Endothelial cell of umbilical vein (primary cell): Measurements from ENCODE around the gene DNAJC4. TPM values are rescaled to one million over a fixed set of nuclear protein-coding genes. Genes with fewer than 3 reads are reported as not detected.

Experiments
- BruUV-seq: library from RNA; stranded (reverse); fragments of 400-500 nt; replicated peaks from 2 replicates; lab custom pipeline; 2021; lab: Mats Ljungman, UMichigan
- CTCF ChIA-PET: fragments of 300-600, 350-600 bp; sonication (Branson Sonifier 250); formaldehyde crosslinking; loops from one replicate; lab custom pipeline; 2021; ENCODE audit warnings: antibody characterized with exemption, inconsistent platforms; lab: Charles Lee
- POLR2A ChIA-PET: fragments of 300-600, 350-600 bp; sonication (Branson Sonifier 250); formaldehyde crosslinking; loops from one replicate; lab custom pipeline; 2021; ENCODE audit warnings: antibody characterized with exemption, inconsistent platforms; lab: Charles Lee
- DNase-seq: peaks from one replicate; pipeline ENCODE4 v3.0.0-alpha.2; 2011; ENCODE audit warnings: low read depth, low spot score
- FAIRE-seq: peaks from 2 replicates; lab custom pipeline; 2011; peaks lifted over from hg19 to GRCh38; lab: Jason Lieb, UNC
- H2AFZ ChIP-seq: 2 replicates; pipeline ENCODE4 v1.6.0; 2012; ENCODE audit warnings: low read depth, low read length, control low read depth, inconsistent platforms
- H3K27ac ChIP-seq: 2 replicates; pipeline ENCODE4 v1.5.1; 2011; ENCODE audit warnings: low read depth, mild to moderate bottlenecking, control low read depth, low read length, moderate library complexity; ENCODE audit not compliant: insufficient read depth
- H3K27me3 ChIP-seq, 2 experiments: 2 replicates each; pipeline versions ENCODE4 v1.6.0 to v1.6.1; 2011; ENCODE audit warnings: low read length in 2 of 2, mixed read lengths in 1 of 2; ENCODE audit not compliant: control insufficient read depth in 2 of 2, insufficient read depth in 2 of 2
- H3K36me3 ChIP-seq, 2 experiments: 2 replicates in 1 of 2; 3 replicates in 1 of 2; pipeline ENCODE4 v1.5.1; 2011; ENCODE audit warnings: low read length in 2 of 2, mild to moderate bottlenecking in 1 of 2, moderate library complexity in 1 of 2; ENCODE audit not compliant: control insufficient read depth in 2 of 2, insufficient read depth in 2 of 2; ENCODE audit errors: extremely low read depth in 1 of 2
- H3K4me1 ChIP-seq: 3 replicates; pipeline ENCODE4 v1.5.1; 2011; ENCODE audit warnings: mild to moderate bottlenecking, low read length; ENCODE audit not compliant: control insufficient read depth, insufficient read depth; ENCODE audit errors: extremely low read depth
- H3K4me2 ChIP-seq: 2 replicates; pipeline ENCODE4 v1.6.1; 2011; ENCODE audit warnings: low read length, control low read depth, mixed read lengths; ENCODE audit not compliant: insufficient read depth
- H3K4me3 ChIP-seq, 3 experiments: fragments of 200-600 bp in 1 of 3; sonication (generic), shearing (Covaris generic) in 1 of 3; replicated peaks in 1 of 3; 2 replicates each; pipeline ENCODE4 v1.5.1; 2011 to 2016; ENCODE audit warnings: control low read depth in 3 of 3, low read length in 3 of 3, mild to moderate bottlenecking in 2 of 3, inconsistent platforms in 1 of 3, low read depth in 1 of 3, moderate library complexity in 1 of 3; ENCODE audit not compliant: insufficient read depth in 1 of 3
- H3K79me2 ChIP-seq: 2 replicates; pipeline ENCODE4 v1.6.0; 2012; ENCODE audit warnings: low read length, inconsistent platforms; ENCODE audit not compliant: control insufficient read depth, insufficient read depth
- H3K9ac ChIP-seq: replicated peaks from 2 replicates; pipeline ENCODE3; 2011; ENCODE audit warnings: low read length, control low read depth; ENCODE audit not compliant: insufficient read depth; ENCODE audit errors: extremely low read depth
- H3K9me1 ChIP-seq: replicated peaks from 3 replicates; pipeline ENCODE4 v1.6.0; 2011; ENCODE audit warnings: mild to moderate bottlenecking, low read length; ENCODE audit not compliant: control insufficient read depth, insufficient read depth; ENCODE audit errors: extremely low read depth
- H3K9me3 ChIP-seq: replicated peaks from 2 replicates; pipeline ENCODE4 v1.5.1; 2012; ENCODE audit warnings: low read length, inconsistent platforms; ENCODE audit not compliant: control insufficient read depth, insufficient read depth
- H4K20me1 ChIP-seq: replicated peaks from 2 replicates; pipeline ENCODE3; 2011; ENCODE audit warnings: mild to moderate bottlenecking, low read length; ENCODE audit not compliant: control insufficient read depth, insufficient read depth; ENCODE audit errors: extremely low read depth
- EZH2 ChIP-seq: IDR thresholded peaks from 2 replicates; pipeline ENCODE4 v1.6.1; 2012; ENCODE audit warnings: borderline replicate concordance, low read depth, mild to moderate bottlenecking, moderate library complexity, low read length, inconsistent platforms; ENCODE audit not compliant: severe bottlenecking
- FOS ChIP-seq: IDR thresholded peaks from 2 replicates; pipeline ENCODE4 v1.6.1; 2011; ENCODE audit warnings: mild to moderate bottlenecking, low read length, moderate library complexity, borderline replicate concordance; ENCODE audit not compliant: insufficient read depth
- GATA2 ChIP-seq: IDR thresholded peaks from 2 replicates; pipeline ENCODE4 v1.7.0; 2011; ENCODE audit warnings: low read depth, mild to moderate bottlenecking, moderate library complexity, mixed read lengths, low read length; ENCODE audit not compliant: insufficient read length, insufficient read depth
- JUN ChIP-seq: IDR thresholded peaks from 2 replicates; pipeline ENCODE4 v1.6.1; 2011; ENCODE audit warnings: borderline replicate concordance, low read depth; ENCODE audit not compliant: insufficient read length, insufficient read depth
- MYC ChIP-seq: IDR thresholded peaks from one replicate; pipeline ENCODE4 v1.6.1; 2011; ENCODE audit warnings: mild to moderate bottlenecking, low read depth, low read length
- POLR2A ChIP-seq: IDR thresholded peaks from 2 replicates; pipeline ENCODE4 v1.6.1; 2012; ENCODE audit warnings: low read depth, mild to moderate bottlenecking, control low read depth, low read length
- POLR2AphosphoS5 ChIP-seq: IDR thresholded peaks from 2 replicates; pipeline ENCODE4 v1.6.1; 2012; ENCODE audit warnings: low read depth, mild to moderate bottlenecking, control low read depth, low read length, moderate library complexity; ENCODE audit not compliant: insufficient read depth
- dilution Hi-C: fragments of 300-500 bp; cut with MboI; formaldehyde crosslinking; loops from one replicate; pipeline ENCODE4 v1.15.0; 2019; ENCODE audit warnings: low sequenced_read_pairs; ENCODE audit not compliant: extremely low pct_ligation_motif_present
- intact Hi-C: fragments of 100-400 bp; cut with micrococcal nuclease; formaldehyde crosslinking; loops from one replicate; pipeline ENCODE4 v1.10.0; 2022
- polyA plus RNA-seq, 4 experiments: library from polyadenylated mRNA; depleted of rRNA in 3 of 4; stranded (reverse) in 3 of 4; unstranded in 1 of 4; fragments of >200 nt; gene quantifications; 2 replicates each; pipeline versions ENCODE4 v1.2.1 to v1.2.3, GENCODE V29; 2011 to 2012; ENCODE audit warnings: missing spikeins in 1 of 4
- total RNA-seq: library from RNA; stranded (reverse); gene quantifications from 2 replicates; pipeline ENCODE4 v1.2.3, GENCODE V29; 2021
- TF ChIP-seq, protein P1 (sequence below), 2 donors: IDR thresholded peaks; 1 replicate in 1 of 2; 2 replicates in 1 of 2; pipeline ENCODE4 v1.5.1; 2011; ENCODE audit warnings: low read length in 2 of 2, mild to moderate bottlenecking in 2 of 2, moderate library complexity in 2 of 2, control low read depth in 1 of 2, inconsistent platforms in 1 of 2, low read depth in 1 of 2; ENCODE audit not compliant: insufficient read depth in 1 of 2; ENCODE audit errors: extremely low read depth in 1 of 2
- TF ChIP-seq, protein P2 (sequence below): IDR thresholded peaks from 2 replicates; pipeline ENCODE4 v1.6.1; 2011; ENCODE audit not compliant: insufficient read depth, insufficient read length

Gene DNAJC4
- total and polyA plus RNA-seq, 2 donors (not counting 3 experiments of a cell fraction or from before 2014, with no cell fraction given): 23.5 to 41.2 TPM

DNA sequence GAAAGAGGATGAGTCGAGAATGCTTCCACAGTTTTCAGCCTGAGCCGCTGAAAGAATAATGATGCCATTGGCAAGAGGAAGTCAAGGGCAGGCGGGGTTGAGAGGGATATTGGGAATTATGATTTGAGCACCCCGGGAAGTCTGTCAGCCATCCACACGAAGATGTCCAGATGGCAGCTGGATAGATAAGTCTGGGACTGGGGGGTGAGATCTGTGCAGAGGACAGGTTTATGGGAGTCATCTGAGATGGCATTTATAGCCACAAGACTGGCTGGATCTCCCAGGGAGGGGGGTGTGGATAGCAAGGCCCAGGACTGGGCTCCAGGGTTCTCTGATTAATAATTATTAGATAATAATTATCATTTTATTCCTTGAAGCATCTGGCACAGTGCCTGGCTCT is 49.5 kb upstream of the DNAJC4 start:
- Histone ChIP-seq H3K9me1 (no peaks in the 10 kb centered on the region), H3K36me3 (no peaks in the 10 kb centered on the region), H3K9me3 (no peaks in the 10 kb centered on the region), H3K27ac (no peak overlapping the region), H3K4me3 (no peak overlapping the region), H3K27me3 (no peaks in the 10 kb centered on the region), H3K79me2 (peaks cover 17% of the 10 kb centered on the region), H2AFZ (no peak overlapping the region), H3K4me2 (no peak overlapping the region), H3K9ac (no peak overlapping the region), H3K4me1 (peaks cover 14% of the 10 kb centered on the region), H4K20me1 (no peaks in the 10 kb centered on the region)
- dilution Hi-C loops (no loop called here), intact Hi-C loops (loop anchor here (1.0 kb wide), 1 partner anchor 15 kb away; the partner anchor contains the start of gene MACROD1)
- ChIA-PET POLR2A (interaction anchor here (0.7 to 1.6 kb wide), 2 partner anchors 14 to 15 kb away, joined by 5 to 6 read pairs; partner anchors contain the start of gene MACROD1), CTCF (interaction anchor here (0.7 to 2.4 kb wide), 6 partner anchors 11 to 124 kb away, joined by 3 to 5 read pairs (median 4); partner anchors contain the start of gene MACROD1)
- TF ChIP-seq JUN (no peak), POLR2AphosphoS5 (no peak), FOS (no peak), EZH2 (no peak), POLR2A (no peak), MYC (no peak), GATA2 (no peak)
- TF ChIP-seq, protein P1, sequence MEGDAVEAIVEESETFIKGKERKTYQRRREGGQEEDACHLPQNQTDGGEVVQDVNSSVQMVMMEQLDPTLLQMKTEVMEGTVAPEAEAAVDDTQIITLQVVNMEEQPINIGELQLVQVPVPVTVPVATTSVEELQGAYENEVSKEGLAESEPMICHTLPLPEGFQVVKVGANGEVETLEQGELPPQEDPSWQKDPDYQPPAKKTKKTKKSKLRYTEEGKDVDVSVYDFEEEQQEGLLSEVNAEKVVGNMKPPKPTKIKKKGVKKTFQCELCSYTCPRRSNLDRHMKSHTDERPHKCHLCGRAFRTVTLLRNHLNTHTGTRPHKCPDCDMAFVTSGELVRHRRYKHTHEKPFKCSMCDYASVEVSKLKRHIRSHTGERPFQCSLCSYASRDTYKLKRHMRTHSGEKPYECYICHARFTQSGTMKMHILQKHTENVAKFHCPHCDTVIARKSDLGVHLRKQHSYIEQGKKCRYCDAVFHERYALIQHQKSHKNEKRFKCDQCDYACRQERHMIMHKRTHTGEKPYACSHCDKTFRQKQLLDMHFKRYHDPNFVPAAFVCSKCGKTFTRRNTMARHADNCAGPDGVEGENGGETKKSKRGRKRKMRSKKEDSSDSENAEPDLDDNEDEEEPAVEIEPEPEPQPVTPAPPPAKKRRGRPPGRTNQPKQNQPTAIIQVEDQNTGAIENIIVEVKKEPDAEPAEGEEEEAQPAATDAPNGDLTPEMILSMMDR (IDR thresholded peaks at IDR 0.05; ENCODE audit: extremely low read depth in 1 of 2, insufficient read depth in 1 of 2, low read depth in 1 of 2, low read length in 2 of 2): no peak
- TF ChIP-seq, protein P2, sequence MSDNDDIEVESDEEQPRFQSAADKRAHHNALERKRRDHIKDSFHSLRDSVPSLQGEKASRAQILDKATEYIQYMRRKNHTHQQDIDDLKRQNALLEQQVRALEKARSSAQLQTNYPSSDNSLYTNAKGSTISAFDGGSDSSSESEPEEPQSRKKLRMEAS: no peak
- BruUV-seq: no TSS peak
- no peak for DNase-seq
- FAIRE-seq: no peak
